ENCODE measurements around the gene LEFTY2.

The LEFTY2 gene

DNA sequence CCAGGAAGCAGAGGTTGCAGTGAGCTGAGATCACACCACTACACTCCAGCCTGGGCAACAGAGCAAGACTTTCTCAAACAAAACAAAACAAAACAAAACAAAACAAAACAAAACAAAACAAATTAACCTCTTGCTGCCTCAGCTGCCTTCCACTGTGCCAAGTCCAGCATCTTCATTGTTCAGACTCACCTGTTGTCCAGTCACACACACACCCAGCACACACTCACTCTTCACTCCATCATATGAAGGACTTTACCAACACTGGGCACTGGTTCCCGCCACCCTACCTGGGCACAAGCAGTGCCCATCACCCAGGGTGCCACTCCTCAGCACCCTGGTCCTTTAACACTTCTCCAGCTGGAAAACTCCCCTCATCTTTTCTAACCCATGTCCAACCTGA lies 31.5 kb downstream of the LEFTY2 start:
- Mint-ChIP-seq H3K27me3 (no peaks in the 10 kb centered on the region), H3K4me1 (peaks cover 26% of the 10 kb centered on the region), H3K36me3 (ENCODE audit: low read depth) (no peaks in the 10 kb centered on the region), H3K4me3 (no peak overlapping the region), H3K27ac (no peak overlapping the region), H3K9me3 (no peaks in the 10 kb centered on the region)
- ATAC-seq (no peak), DNase-seq (no peak)

DNA sequence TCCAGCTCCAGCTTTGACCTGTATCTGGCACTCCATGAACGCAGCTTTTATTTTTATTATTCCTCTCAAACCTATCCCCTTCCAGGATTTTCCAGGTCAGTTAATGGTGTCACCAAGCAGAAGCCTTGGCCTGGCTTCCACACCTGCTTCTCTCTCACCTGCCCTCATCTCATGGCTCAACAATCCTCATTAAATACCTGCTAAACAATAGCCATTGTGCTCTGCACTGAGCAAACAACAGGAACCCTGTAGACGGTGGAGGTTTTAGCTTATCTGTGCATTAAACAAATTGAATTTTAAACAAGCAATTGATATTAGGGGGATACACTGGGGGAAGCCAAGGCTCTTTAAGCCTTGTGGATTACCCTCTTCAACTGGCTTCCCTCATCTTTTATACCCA lies 32.2 kb downstream of the LEFTY2 start:
- Mint-ChIP-seq H3K36me3 (ENCODE audit: low read depth) (no peaks in the 10 kb centered on the region), H3K27ac (no peak overlapping the region), H3K9me3 (no peaks in the 10 kb centered on the region), H3K27me3 (no peaks in the 10 kb centered on the region), H3K4me1 (peaks cover 26% of the 10 kb centered on the region), H3K4me3 (no peak overlapping the region)
- ATAC-seq (no peak), DNase-seq (no peak)

DNA sequence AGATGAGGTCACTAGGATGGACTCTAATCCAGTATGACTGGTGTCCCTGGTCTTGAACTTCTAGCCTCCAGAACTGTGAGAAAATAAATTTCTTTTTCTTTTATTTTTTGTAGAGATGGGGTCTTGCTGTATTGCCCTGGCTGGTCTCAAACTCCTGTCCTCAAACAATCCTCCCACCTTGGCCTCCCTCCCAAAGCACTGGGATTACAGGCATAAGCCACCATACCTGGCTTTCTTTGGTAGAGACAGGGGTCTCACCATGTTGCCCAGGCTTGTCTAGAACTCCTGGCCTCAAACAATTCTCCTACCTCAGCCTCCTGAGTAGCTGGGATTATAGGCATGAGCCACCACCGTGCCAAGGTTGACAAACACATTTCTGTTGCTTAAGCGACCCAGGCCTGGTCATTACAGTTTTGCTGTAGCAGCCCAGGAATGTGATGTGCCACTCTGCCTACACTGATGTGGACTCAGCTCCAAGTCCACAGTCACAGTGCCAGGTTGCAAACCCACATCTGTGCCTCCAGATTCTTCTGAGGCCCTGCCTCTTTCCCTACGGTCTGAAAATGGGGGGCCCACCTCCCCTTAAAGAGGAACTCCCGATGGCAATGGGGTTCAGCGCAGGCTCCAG lies 32.9 kb downstream of the LEFTY2 start:
- Mint-ChIP-seq H3K27me3 (no peaks in the 10 kb centered on the region), H3K27ac (peak overlapping the region; percentile 20), H3K4me1 (peaks cover 26% of the 10 kb centered on the region), H3K9me3 (no peaks in the 10 kb centered on the region), H3K36me3 (ENCODE audit: low read depth) (no peaks in the 10 kb centered on the region), H3K4me3 (no peak overlapping the region)
- ATAC-seq (no peak), DNase-seq (no peak)

DNA sequence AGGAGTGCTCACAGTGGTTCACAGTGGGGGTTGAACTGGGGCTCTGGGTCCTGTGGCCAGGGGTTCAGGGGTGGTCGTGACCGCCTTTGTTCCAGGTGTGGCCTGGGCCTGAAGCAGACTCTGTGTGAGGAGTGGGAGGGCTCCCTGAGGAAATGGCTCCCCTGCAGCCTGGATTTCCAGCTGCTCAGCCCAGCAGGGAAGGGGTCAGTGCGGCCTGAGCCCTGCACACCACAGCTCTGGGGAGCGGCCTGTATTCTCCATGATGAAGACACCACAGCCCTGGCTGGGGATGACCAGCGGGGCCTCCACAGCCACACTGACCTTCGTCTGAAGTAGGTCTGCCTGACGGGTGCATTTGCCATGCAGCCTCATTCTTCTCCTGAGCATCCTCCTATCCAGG lies 33.7 kb downstream of the LEFTY2 start:
- ATAC-seq (no peak), DNase-seq (no peak)
- Mint-ChIP-seq H3K27me3 (no peaks in the 10 kb centered on the region), H3K27ac (no peak overlapping the region), H3K4me1 (peaks cover 26% of the 10 kb centered on the region), H3K36me3 (ENCODE audit: low read depth) (no peaks in the 10 kb centered on the region), H3K9me3 (no peaks in the 10 kb centered on the region), H3K4me3 (no peak overlapping the region)

DNA sequence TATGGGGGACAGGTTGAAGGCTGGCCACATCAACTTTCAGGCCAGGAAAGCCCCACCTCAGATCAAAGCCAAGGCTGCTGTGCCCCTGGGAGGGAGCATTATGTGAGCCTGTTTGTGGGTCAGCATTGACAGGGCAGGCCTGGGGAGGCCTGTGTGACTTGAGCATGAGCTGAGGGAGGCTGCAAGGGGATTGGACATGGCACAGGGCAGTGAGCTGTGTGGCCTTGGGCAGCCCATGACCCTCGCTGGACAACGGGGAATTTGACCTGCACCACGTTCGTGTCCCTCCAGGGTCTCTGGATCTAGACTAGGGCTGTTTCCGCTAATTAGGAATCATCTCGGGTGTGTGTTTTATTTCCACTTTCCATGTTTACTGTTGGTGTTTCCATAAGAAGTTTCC lies 34.6 kb downstream of the LEFTY2 start:
- H3K36me3 Mint-ChIP-seq (ENCODE audit: low read depth): no peaks in the 10 kb centered on the region
- H3K4me3 Mint-ChIP-seq: no peak overlapping the region
- no peaks in the 10 kb centered on the region for H3K9me3 Mint-ChIP-seq

DNA sequence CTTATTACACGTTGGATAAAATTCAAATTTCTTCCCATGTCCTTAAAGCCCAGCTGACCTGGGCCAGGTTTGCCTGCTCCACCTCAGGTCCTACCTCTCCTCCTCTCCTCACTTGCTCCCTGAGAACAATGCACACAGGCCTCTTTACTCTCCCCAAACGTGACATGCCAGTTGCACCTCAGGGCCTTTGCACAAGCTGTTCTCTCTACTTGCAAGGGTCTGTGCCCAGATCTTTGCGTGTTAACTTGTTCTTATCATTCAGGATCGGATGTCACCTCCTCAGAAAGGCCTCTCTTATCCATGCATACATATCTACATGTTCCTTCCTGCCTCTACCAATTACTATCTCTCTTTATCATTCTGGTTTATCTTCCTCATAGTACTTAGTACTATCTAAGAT lies 37.4 kb downstream of the LEFTY2 start:
- DNase-seq (no peak), ATAC-seq (no peak)
- Mint-ChIP-seq H3K27me3 (no peaks in the 10 kb centered on the region), H3K9me3 (no peaks in the 10 kb centered on the region), H3K4me3 (no peak overlapping the region), H3K4me1 (peaks cover 18% of the 10 kb centered on the region), H3K27ac (no peak overlapping the region), H3K36me3 (ENCODE audit: low read depth) (no peaks in the 10 kb centered on the region)

More for the DNA sequence above, 34.6 kb downstream of the LEFTY2 start:
- H3K27me3 Mint-ChIP-seq: no peaks in the 10 kb centered on the region
- no peak for DNase-seq
- peaks cover 26% of the 10 kb centered on the region for H3K4me1 Mint-ChIP-seq
- no peak overlapping the region for H3K27ac Mint-ChIP-seq
- no peak for ATAC-seq

DNA sequence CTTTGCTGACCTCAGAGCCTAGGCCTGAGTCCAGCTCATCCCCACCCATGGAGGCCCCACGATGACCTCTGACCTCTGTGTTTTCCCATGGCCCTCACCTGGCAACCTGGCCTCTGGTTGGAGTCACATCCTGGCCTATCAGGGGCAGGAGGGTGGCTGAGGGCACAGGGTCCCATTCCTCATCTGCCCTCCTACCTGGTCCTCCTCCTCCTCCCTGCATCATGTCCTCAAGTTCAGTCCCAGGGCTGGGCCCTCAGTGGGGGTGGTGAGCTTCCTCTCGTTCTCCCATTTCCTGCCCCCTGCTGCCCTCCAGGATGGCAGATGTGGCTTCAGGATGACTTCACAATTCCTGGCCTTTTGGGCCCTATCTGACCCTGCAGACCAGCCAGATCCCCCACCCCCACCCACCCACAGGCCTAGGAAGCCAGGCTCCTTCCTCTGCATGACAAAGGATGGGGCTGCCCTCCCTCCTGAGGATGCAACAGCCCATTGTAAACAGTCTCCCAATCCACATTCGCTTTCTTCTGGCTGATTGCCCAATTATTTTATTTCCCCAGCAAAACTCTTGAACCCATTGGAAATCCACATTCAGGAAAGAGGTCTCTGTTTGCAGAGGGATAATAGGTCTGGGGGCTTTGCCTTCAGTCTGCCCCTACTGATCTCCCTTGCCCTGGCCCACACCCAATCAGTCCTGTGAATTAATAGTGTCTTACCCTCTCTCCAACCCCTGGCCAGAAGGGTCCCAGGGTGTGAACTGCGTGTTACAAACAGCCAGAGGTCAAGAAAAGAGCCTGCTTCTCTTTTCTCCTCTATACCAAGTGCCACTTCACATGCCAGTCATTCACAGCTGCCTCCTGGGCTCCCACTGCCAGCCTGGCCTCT lies 41.7 kb downstream of the LEFTY2 start:
- DNase-seq (no peak), ATAC-seq (no peak)
- Mint-ChIP-seq H3K4me1 (peaks cover 33% of the 10 kb centered on the region), H3K4me3 (no peak overlapping the region), H3K27me3 (no peaks in the 10 kb centered on the region), H3K9me3 (no peaks in the 10 kb centered on the region), H3K27ac (no peak overlapping the region), H3K36me3 (ENCODE audit: low read depth) (peaks cover 2% of the 10 kb centered on the region)

DNA sequence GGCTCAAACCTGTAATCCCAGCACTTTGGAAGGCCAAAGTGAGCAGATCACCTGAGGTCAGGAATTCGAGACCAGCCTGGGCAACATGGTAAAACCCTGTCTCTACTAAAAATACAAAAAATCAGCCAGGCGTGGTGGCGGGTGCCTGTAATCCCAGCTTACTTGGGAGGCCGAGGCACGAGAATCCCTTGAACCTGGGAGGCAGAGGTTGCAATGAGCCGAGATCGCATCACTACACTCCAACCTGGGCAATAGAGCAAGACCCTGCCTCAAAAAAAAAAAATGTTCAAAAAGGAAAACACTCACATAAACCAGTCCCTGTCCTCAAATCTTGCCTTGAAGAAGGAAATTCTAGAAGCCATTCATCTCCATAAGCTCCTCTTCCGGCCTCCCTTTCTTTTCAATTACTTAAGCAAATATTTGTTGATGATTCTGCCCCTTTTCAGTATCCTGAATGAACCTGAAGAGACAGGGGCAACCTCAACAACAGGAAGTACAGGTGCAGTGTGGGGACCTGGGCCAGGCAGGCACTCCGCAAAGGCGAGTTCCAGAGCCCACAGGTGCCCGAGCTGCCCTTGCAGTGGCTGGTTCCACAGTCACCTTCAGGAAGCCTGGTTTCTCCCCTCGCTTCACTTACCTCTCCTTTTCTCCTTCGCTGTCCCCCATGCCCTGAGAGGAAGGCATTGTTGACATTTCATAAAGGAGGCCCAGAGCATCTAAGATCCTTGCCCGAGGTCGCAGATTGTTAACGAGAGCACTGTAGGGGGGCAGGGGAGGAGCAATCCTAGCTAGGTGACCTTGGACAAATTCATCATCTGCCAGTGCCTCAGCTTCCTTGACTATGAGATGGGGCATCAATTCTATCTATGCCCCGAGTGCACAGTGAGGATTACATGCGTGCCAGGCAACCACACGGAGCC lies 43.2 kb downstream of the LEFTY2 start:
- Mint-ChIP-seq H3K36me3 (ENCODE audit: low read depth) (peaks cover 2% of the 10 kb centered on the region), H3K4me1 (peaks cover 33% of the 10 kb centered on the region), H3K27me3 (no peaks in the 10 kb centered on the region), H3K9me3 (no peaks in the 10 kb centered on the region), H3K4me3 (peak overlapping the region; percentile 41), H3K27ac (peak overlapping the region; percentile 77)
- DNase-seq (no peak), ATAC-seq (no peak)

DNA sequence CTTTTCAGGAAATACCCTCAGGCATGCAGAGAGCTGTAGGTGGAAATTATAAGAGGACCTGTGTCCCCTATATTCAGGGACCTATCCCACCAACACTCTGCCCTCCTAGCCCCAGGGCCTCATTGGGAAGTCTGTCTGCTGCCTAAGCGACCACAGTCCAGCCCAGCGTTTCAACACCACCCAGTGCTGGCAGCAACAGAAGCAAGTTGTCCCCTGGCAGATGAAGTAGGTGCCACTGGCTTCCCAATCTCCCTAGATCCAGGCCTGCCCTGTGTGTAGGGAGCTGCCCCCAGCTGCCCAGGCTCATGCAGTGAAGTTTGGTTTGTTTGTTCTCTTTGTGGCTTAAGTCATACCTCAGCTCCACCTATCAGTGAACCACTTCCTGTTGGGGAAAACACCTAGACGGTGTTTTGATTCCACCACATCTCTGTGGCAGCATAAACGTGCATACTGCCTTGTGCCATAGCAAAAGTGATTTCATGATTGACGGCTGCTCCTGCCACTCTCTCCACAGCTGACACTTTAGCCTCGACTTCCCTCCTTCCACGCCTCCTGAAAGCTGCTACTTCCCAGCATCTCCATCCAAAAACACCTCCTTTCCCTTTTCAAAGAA lies 44.0 kb downstream of the LEFTY2 start:
- no peaks in the 10 kb centered on the region for H3K27me3 Mint-ChIP-seq
- ATAC-seq: peak; percentile 100
- H3K9me3 Mint-ChIP-seq: no peaks in the 10 kb centered on the region
- peak overlapping the region; percentile 77 for H3K27ac Mint-ChIP-seq
- H3K36me3 Mint-ChIP-seq (ENCODE audit: low read depth): peaks cover 2% of the 10 kb centered on the region
- DNase-seq: peak; percentile 60
- H3K4me3 Mint-ChIP-seq: peak overlapping the region; percentile 41
- H3K4me1 Mint-ChIP-seq: peaks cover 33% of the 10 kb centered on the region

DNA sequence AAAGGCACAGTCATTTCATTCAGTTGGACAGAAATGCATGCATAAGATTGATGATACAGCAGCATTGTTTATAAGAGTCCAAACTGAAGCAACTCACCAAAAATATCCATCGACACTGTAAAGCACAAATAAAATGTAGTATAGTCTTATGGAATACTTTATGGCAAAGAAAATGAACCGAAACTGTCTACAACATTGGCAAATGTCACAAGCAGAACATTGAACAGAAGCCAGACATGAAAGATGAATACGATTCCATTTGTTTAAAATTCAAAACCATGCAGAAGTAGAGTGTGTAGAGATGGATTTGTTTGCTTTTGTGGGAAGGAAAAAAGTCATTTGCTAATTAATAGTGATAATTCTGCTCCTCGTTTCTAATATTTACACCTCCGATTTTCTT lies 44.5 kb downstream of the LEFTY2 start:
- no peak for ATAC-seq
- Mint-ChIP-seq H3K4me3 (no peak overlapping the region), H3K27ac (peak overlapping the region; percentile 77), H3K36me3 (ENCODE audit: low read depth) (peaks cover 2% of the 10 kb centered on the region), H3K4me1 (peaks cover 33% of the 10 kb centered on the region), H3K27me3 (no peaks in the 10 kb centered on the region), H3K9me3 (no peaks in the 10 kb centered on the region)
- DNase-seq: no peak

DNA sequence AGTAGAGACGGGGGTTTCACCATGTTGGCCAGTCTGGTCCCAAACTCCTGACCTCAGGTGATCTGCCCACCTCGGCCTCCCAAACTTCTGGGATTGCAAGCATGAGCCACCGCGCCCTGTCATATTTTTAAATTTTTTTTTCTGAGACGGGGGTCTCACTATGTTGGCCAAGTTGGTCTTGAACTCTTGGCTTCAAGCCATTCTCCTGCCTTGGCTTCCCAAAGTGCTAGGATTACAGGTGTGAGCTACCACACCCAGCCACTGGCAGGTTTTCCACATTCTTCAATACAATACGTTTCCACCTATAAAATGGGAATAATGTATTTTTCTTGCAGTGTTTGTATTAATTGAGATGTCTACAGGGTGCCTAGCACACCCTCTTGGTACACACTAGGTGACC lies 48.7 kb downstream of the LEFTY2 start:
- Mint-ChIP-seq H3K36me3 (ENCODE audit: low read depth) (peaks cover 2% of the 10 kb centered on the region), H3K4me3 (no peak overlapping the region), H3K27ac (no peak overlapping the region), H3K4me1 (peaks cover 14% of the 10 kb centered on the region), H3K27me3 (no peaks in the 10 kb centered on the region), H3K9me3 (no peaks in the 10 kb centered on the region)
- no peak for ATAC-seq
- no peak for DNase-seq

DNA sequence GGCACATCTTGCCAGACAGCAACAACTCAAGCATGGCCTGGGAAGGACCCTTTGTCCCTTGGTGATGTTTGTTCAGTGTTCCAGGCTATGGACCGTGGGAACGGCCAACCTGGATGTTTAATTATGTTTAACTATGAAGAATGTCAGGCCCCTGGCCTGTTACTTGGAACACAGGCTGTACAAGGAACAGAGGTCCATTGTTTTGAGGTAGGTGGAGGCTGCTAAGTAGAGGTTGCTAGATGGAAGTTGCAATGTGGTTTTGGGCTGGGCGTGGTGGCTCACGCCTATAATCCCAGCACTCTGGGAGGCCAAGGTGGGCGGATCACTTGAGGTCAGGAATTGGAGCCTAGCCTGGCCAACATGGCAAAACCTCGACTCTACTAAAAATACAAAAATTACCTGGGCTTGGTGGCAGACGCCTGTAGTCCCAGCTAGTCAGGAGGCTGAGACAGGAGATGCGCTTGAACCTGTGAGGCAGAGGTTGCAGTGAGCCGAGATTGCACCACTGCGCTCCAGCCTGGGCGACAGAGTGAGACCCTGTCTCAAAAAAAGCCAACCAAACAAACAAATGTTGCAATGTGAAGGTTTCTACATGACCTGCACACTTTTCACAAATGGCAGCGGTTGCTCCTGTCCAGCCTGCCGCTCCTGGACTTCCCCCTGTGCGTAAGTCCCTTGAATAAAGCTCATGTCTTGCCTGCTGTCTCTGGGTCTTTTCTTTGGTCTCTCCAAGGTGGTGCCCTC lies 49.6 kb downstream of the LEFTY2 start:
- no peak for ATAC-seq
- Mint-ChIP-seq H3K4me1 (peaks cover 4% of the 10 kb centered on the region), H3K9me3 (no peaks in the 10 kb centered on the region), H3K27me3 (no peaks in the 10 kb centered on the region), H3K27ac (no peak overlapping the region), H3K36me3 (ENCODE audit: low read depth) (no peaks in the 10 kb centered on the region), H3K4me3 (no peak overlapping the region)
- DNase-seq: no peak

DNA sequence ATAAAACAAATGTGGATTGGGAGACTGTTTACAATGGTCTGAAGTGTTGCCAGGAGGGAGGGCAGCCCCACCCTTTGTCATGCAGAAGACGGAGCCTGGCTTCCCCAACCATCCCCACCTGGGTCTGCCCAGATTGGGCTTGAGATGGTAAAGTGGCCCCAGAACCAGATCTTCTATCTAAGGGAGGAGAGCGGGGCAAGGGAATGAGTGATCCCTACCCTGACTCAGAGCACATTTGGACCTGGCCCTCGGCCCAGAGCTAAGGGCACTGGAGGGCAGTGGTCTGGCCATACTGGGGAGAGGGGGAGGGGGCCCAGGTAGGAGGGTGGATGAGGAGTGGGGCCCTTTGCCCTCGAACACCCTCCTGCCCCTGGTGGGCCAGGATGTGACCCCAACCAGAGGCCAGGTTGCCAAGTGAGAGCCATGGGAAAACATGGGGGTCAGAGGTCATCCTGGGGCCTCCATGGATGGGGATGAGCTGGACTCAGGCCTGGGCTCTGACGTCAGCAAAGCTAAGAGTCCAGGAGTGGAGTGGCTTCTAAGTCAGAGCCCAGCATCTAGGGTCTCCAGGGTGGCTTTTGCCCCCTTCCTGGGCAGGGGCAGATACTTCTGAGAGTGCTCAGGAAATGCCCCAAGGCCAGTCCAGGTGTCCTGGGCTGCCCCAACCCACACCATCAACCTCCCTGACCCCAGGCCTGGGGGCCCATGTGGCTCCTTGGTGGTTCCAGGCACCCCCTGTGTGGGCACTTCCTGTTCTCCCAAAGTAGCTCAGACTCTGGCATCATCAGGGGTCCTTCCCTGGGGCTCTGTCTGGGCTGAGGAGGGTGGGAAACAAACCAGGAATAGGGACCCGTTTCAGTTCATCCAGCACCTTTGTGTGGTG lies 50.4 kb downstream of the LEFTY2 start:
- ATAC-seq (no peak), DNase-seq (no peak)
- Mint-ChIP-seq H3K4me3 (no peak overlapping the region), H3K36me3 (ENCODE audit: low read depth) (no peaks in the 10 kb centered on the region), H3K27ac (no peak overlapping the region), H3K27me3 (no peaks in the 10 kb centered on the region), H3K4me1 (peaks cover 2% of the 10 kb centered on the region), H3K9me3 (no peaks in the 10 kb centered on the region)

Measured in activated naive CD8-positive, alpha-beta T cell treated with anti-CD3 and anti-CD28 coated beads, Interleukin-2, amount 50 U/mL, for 24 hours (primary cell).